Endothelial cell of umbilical vein (primary cell): Measurements from ENCODE around the gene TGM6. TPM values are rescaled to one million over a fixed set of nuclear protein-coding genes. Genes with fewer than 3 reads are reported as not detected.

Experiments
- BruUV-seq: library from RNA; stranded (reverse); fragments of 400-500 nt; replicated peaks from 2 replicates; lab custom pipeline; 2021; lab: Mats Ljungman, UMichigan
- CTCF ChIA-PET: fragments of 300-600, 350-600 bp; sonication (Branson Sonifier 250); formaldehyde crosslinking; loops from one replicate; lab custom pipeline; 2021; ENCODE audit warnings: antibody characterized with exemption, inconsistent platforms; lab: Charles Lee
- POLR2A ChIA-PET: fragments of 300-600, 350-600 bp; sonication (Branson Sonifier 250); formaldehyde crosslinking; loops from one replicate; lab custom pipeline; 2021; ENCODE audit warnings: antibody characterized with exemption, inconsistent platforms; lab: Charles Lee
- DNase-seq: peaks from one replicate; pipeline ENCODE4 v3.0.0-alpha.2; 2011; ENCODE audit warnings: low read depth, low spot score
- FAIRE-seq: peaks from 2 replicates; lab custom pipeline; 2011; peaks lifted over from hg19 to GRCh38; lab: Jason Lieb, UNC
- H2AFZ ChIP-seq: 2 replicates; pipeline ENCODE4 v1.6.0; 2012; ENCODE audit warnings: low read depth, low read length, control low read depth, inconsistent platforms
- H3K27ac ChIP-seq: 2 replicates; pipeline ENCODE4 v1.5.1; 2011; ENCODE audit warnings: low read depth, mild to moderate bottlenecking, control low read depth, low read length, moderate library complexity; ENCODE audit not compliant: insufficient read depth
- H3K27me3 ChIP-seq, 2 experiments: 2 replicates each; pipeline versions ENCODE4 v1.6.0 to v1.6.1; 2011; ENCODE audit warnings: low read length in 2 of 2, mixed read lengths in 1 of 2; ENCODE audit not compliant: control insufficient read depth in 2 of 2, insufficient read depth in 2 of 2
- H3K36me3 ChIP-seq, 2 experiments: 2 replicates in 1 of 2; 3 replicates in 1 of 2; pipeline ENCODE4 v1.5.1; 2011; ENCODE audit warnings: low read length in 2 of 2, mild to moderate bottlenecking in 1 of 2, moderate library complexity in 1 of 2; ENCODE audit not compliant: control insufficient read depth in 2 of 2, insufficient read depth in 2 of 2; ENCODE audit errors: extremely low read depth in 1 of 2
- H3K4me1 ChIP-seq: 3 replicates; pipeline ENCODE4 v1.5.1; 2011; ENCODE audit warnings: mild to moderate bottlenecking, low read length; ENCODE audit not compliant: control insufficient read depth, insufficient read depth; ENCODE audit errors: extremely low read depth
- H3K4me2 ChIP-seq: 2 replicates; pipeline ENCODE4 v1.6.1; 2011; ENCODE audit warnings: low read length, control low read depth, mixed read lengths; ENCODE audit not compliant: insufficient read depth
- H3K4me3 ChIP-seq, 3 experiments: fragments of 200-600 bp in 1 of 3; sonication (generic), shearing (Covaris generic) in 1 of 3; replicated peaks in 1 of 3; 2 replicates each; pipeline ENCODE4 v1.5.1; 2011 to 2016; ENCODE audit warnings: control low read depth in 3 of 3, low read length in 3 of 3, mild to moderate bottlenecking in 2 of 3, inconsistent platforms in 1 of 3, low read depth in 1 of 3, moderate library complexity in 1 of 3; ENCODE audit not compliant: insufficient read depth in 1 of 3
- H3K79me2 ChIP-seq: 2 replicates; pipeline ENCODE4 v1.6.0; 2012; ENCODE audit warnings: low read length, inconsistent platforms; ENCODE audit not compliant: control insufficient read depth, insufficient read depth
- H3K9ac ChIP-seq: replicated peaks from 2 replicates; pipeline ENCODE3; 2011; ENCODE audit warnings: low read length, control low read depth; ENCODE audit not compliant: insufficient read depth; ENCODE audit errors: extremely low read depth
- H3K9me1 ChIP-seq: replicated peaks from 3 replicates; pipeline ENCODE4 v1.6.0; 2011; ENCODE audit warnings: mild to moderate bottlenecking, low read length; ENCODE audit not compliant: control insufficient read depth, insufficient read depth; ENCODE audit errors: extremely low read depth
- H3K9me3 ChIP-seq: replicated peaks from 2 replicates; pipeline ENCODE4 v1.5.1; 2012; ENCODE audit warnings: low read length, inconsistent platforms; ENCODE audit not compliant: control insufficient read depth, insufficient read depth
- H4K20me1 ChIP-seq: replicated peaks from 2 replicates; pipeline ENCODE3; 2011; ENCODE audit warnings: mild to moderate bottlenecking, low read length; ENCODE audit not compliant: control insufficient read depth, insufficient read depth; ENCODE audit errors: extremely low read depth
- EZH2 ChIP-seq: IDR thresholded peaks from 2 replicates; pipeline ENCODE4 v1.6.1; 2012; ENCODE audit warnings: borderline replicate concordance, low read depth, mild to moderate bottlenecking, moderate library complexity, low read length, inconsistent platforms; ENCODE audit not compliant: severe bottlenecking
- FOS ChIP-seq: IDR thresholded peaks from 2 replicates; pipeline ENCODE4 v1.6.1; 2011; ENCODE audit warnings: mild to moderate bottlenecking, low read length, moderate library complexity, borderline replicate concordance; ENCODE audit not compliant: insufficient read depth
- MYC ChIP-seq: IDR thresholded peaks from one replicate; pipeline ENCODE4 v1.6.1; 2011; ENCODE audit warnings: mild to moderate bottlenecking, low read depth, low read length
- POLR2AphosphoS5 ChIP-seq: IDR thresholded peaks from 2 replicates; pipeline ENCODE4 v1.6.1; 2012; ENCODE audit warnings: low read depth, mild to moderate bottlenecking, control low read depth, low read length, moderate library complexity; ENCODE audit not compliant: insufficient read depth
- dilution Hi-C: fragments of 300-500 bp; cut with MboI; formaldehyde crosslinking; loops from one replicate; pipeline ENCODE4 v1.15.0; 2019; ENCODE audit warnings: low sequenced_read_pairs; ENCODE audit not compliant: extremely low pct_ligation_motif_present
- intact Hi-C: fragments of 100-400 bp; cut with micrococcal nuclease; formaldehyde crosslinking; loops from one replicate; pipeline ENCODE4 v1.10.0; 2022
- polyA plus RNA-seq, 4 experiments: library from polyadenylated mRNA; depleted of rRNA in 3 of 4; stranded (reverse) in 3 of 4; unstranded in 1 of 4; fragments of >200 nt; gene quantifications; 2 replicates each; pipeline versions ENCODE4 v1.2.1 to v1.2.3, GENCODE V29; 2011 to 2012; ENCODE audit warnings: missing spikeins in 1 of 4
- total RNA-seq: library from RNA; stranded (reverse); gene quantifications from 2 replicates; pipeline ENCODE4 v1.2.3, GENCODE V29; 2021
- TF ChIP-seq, protein P1 (sequence below): IDR thresholded peaks from 2 replicates; pipeline ENCODE4 v1.6.1; 2011; ENCODE audit not compliant: insufficient read depth, insufficient read length
- TF ChIP-seq, protein P2 (sequence below), 2 donors: IDR thresholded peaks; 1 replicate in 1 of 2; 2 replicates in 1 of 2; pipeline ENCODE4 v1.5.1; 2011; ENCODE audit warnings: low read length in 2 of 2, mild to moderate bottlenecking in 2 of 2, moderate library complexity in 2 of 2, control low read depth in 1 of 2, inconsistent platforms in 1 of 2, low read depth in 1 of 2; ENCODE audit not compliant: insufficient read depth in 1 of 2; ENCODE audit errors: extremely low read depth in 1 of 2

Gene TGM6
- total and polyA plus RNA-seq, 2 donors (not counting 3 experiments of a cell fraction or from before 2014, with no cell fraction given) = not detected

GRCh38 chr20:2394411-2395055 is 13.8 kb downstream of the TGM6 start:
- Histone ChIP-seq H4K20me1 (no peaks in the 10 kb centered on the region), H3K27ac (no peak overlapping the region), H3K4me3 (no peak overlapping the region), H3K79me2 (no peaks in the 10 kb centered on the region), H3K4me1 (no peaks in the 10 kb centered on the region), H2AFZ (no peak overlapping the region), H3K9me3 (no peaks in the 10 kb centered on the region), H3K27me3 (no peaks in the 10 kb centered on the region), H3K4me2 (no peak overlapping the region), H3K9ac (no peak overlapping the region), H3K9me1 (no peaks in the 10 kb centered on the region), H3K36me3 (no peaks in the 10 kb centered on the region)
- DNase-seq = no peak
- intact Hi-C loops = no loop called here
- ChIA-PET CTCF (interaction anchor here (1.2 kb wide), 1 partner anchor 12 kb away, joined by 4 read pairs; no protein-coding TSS in a partner anchor), POLR2A (no interaction called here)
- no peak for FAIRE-seq
- dilution Hi-C loops = no loop called here
- no TSS peak for BruUV-seq
- no peak for TF ChIP-seq POLR2AphosphoS5
- TF ChIP-seq, protein P1, sequence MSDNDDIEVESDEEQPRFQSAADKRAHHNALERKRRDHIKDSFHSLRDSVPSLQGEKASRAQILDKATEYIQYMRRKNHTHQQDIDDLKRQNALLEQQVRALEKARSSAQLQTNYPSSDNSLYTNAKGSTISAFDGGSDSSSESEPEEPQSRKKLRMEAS = no peak
- no peak for TF ChIP-seq EZH2
- TF ChIP-seq, protein P2, sequence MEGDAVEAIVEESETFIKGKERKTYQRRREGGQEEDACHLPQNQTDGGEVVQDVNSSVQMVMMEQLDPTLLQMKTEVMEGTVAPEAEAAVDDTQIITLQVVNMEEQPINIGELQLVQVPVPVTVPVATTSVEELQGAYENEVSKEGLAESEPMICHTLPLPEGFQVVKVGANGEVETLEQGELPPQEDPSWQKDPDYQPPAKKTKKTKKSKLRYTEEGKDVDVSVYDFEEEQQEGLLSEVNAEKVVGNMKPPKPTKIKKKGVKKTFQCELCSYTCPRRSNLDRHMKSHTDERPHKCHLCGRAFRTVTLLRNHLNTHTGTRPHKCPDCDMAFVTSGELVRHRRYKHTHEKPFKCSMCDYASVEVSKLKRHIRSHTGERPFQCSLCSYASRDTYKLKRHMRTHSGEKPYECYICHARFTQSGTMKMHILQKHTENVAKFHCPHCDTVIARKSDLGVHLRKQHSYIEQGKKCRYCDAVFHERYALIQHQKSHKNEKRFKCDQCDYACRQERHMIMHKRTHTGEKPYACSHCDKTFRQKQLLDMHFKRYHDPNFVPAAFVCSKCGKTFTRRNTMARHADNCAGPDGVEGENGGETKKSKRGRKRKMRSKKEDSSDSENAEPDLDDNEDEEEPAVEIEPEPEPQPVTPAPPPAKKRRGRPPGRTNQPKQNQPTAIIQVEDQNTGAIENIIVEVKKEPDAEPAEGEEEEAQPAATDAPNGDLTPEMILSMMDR (IDR thresholded peaks at IDR 0.05; ENCODE audit: extremely low read depth in 1 of 2, insufficient read depth in 1 of 2, low read depth in 1 of 2, low read length in 2 of 2) = no peak
- TF ChIP-seq MYC = no peak
- TF ChIP-seq FOS = no peak
